OCI-LY1 (cell line): ENCODE data around the gene NPAS1.

Source experiments
- H2AFZ ChIP-seq: fragments of 200-600 bp; sonication (generic), shearing (Covaris generic); 2 replicates; pipeline ENCODE4 v1.6.0; 2014; ENCODE audit warnings: antibody characterized with exemption, mild to moderate bottlenecking, low read length
- H3F3A ChIP-seq: fragments of 200-600 bp; sonication (generic), shearing (Covaris generic); 2 replicates; pipeline ENCODE4 v1.6.0; 2014; ENCODE audit warnings: mild to moderate bottlenecking, antibody characterized with exemption, low read length, moderate library complexity; ENCODE audit not compliant: insufficient read depth
- H3K27ac ChIP-seq: fragments of 200-600 bp; sonication (generic); 2 replicates; pipeline ENCODE4 v1.5.1; 2014; ENCODE audit warnings: low read length, mixed run types, mild to moderate bottlenecking, low read depth; ENCODE audit not compliant: poor library complexity, severe bottlenecking
- H3K27me3 ChIP-seq: fragments of 200-600 bp; sonication (generic); 2 replicates; pipeline ENCODE4 v1.6.0; 2014; ENCODE audit warnings: antibody characterized with exemption, mild to moderate bottlenecking, low read length, moderate library complexity; ENCODE audit not compliant: insufficient read depth
- H3K36me3 ChIP-seq: fragments of 200-600 bp; sonication (generic); 2 replicates; pipeline ENCODE4 v1.6.1; 2014; ENCODE audit warnings: mild to moderate bottlenecking, antibody characterized with exemption, low read length, moderate library complexity, mixed read lengths; ENCODE audit not compliant: insufficient read depth
- H3K4me1 ChIP-seq: fragments of 200-600 bp; sonication (generic); 2 replicates; pipeline ENCODE4 v1.5.1; 2014; ENCODE audit warnings: mild to moderate bottlenecking, low read length, moderate library complexity; ENCODE audit not compliant: insufficient read depth, severe bottlenecking
- H3K4me2 ChIP-seq: fragments of 200-600 bp; sonication (generic), shearing (Covaris generic); 2 replicates; pipeline ENCODE4 v1.6.1; 2014; ENCODE audit warnings: low read length
- H3K4me3 ChIP-seq: fragments of 200-600 bp; sonication (generic); 2 replicates; pipeline ENCODE4 v1.5.1; 2014; ENCODE audit warnings: low read length, low read depth, mild to moderate bottlenecking, mixed read lengths; ENCODE audit not compliant: poor library complexity, severe bottlenecking
- H3K79me2 ChIP-seq: fragments of 200-600 bp; shearing (Covaris generic); 2 replicates; pipeline ENCODE4 v1.6.1; 2016; ENCODE audit warnings: mixed run types, low read length, mixed read lengths; ENCODE audit not compliant: insufficient read depth
- H3K9ac ChIP-seq: fragments of 200-600 bp; sonication (generic), shearing (Covaris generic); 2 replicates; pipeline ENCODE4 v1.6.1; 2014; ENCODE audit warnings: mild to moderate bottlenecking, low read length, mixed read lengths
- H3K9me2 ChIP-seq: fragments of 200-600 bp; sonication (generic), shearing (Covaris generic); 2 replicates; pipeline ENCODE4 v1.6.1; 2014; ENCODE audit warnings: low read depth, mild to moderate bottlenecking, low read length, mixed read lengths
- H3K9me3 ChIP-seq: fragments of 200-600 bp; shearing (Covaris generic); 2 replicates; pipeline ENCODE4 v1.6.1; 2014; ENCODE audit warnings: low read length, mixed read lengths
- H4K20me1 ChIP-seq: fragments of 200-600 bp; sonication (generic), shearing (Covaris generic); 2 replicates; pipeline ENCODE4 v1.6.0; 2016; ENCODE audit warnings: mild to moderate bottlenecking, low read length; ENCODE audit not compliant: insufficient read depth
- CTCF ChIP-seq: fragments of 200-600 bp; sonication (generic), shearing (Covaris generic); IDR thresholded peaks from 2 replicates; pipeline ENCODE4 v1.5.1; 2017; ENCODE audit warnings: mild to moderate bottlenecking, antibody characterized with exemption, low read length, moderate library complexity, mixed read lengths
- EZH2 ChIP-seq: fragments of 200-600 bp; sonication (generic), shearing (Covaris generic); IDR thresholded peaks from 2 replicates; pipeline ENCODE4 v1.8.0; 2017; ENCODE audit warnings: borderline replicate concordance, mixed run types, mild to moderate bottlenecking, antibody characterized with exemption, low read length, moderate library complexity, mixed read lengths

The NPAS1 gene

GRCh38 chr19:47019431-47020041 is at the start of gene NPAS1:
Gene NPAS1 (plus strand): TSS chr19:47019837. CDS start chr19:47021048, 1,211 bp downstream.
- Histone ChIP-seq H3K4me1 (peaks cover 13% of the 10 kb centered on the region), H3K36me3 (no peaks in the 10 kb centered on the region), H3K27ac (no peak within 1 kb of the TSS), H3K27me3 (peaks cover 15% of the 10 kb centered on the region), H4K20me1 (no peaks in the 10 kb centered on the region), H3K4me2 (peak within 1 kb of the TSS; percentile 47), H2AFZ (no peak within 1 kb of the TSS), H3K9me3 (no peaks in the 10 kb centered on the region), H3K9me2 (no peaks in the 10 kb centered on the region), H3K79me2 (no peaks in the 10 kb centered on the region), H3F3A (no peaks in the 10 kb centered on the region), H3K9ac (no peak within 1 kb of the TSS), H3K4me3 (peak within 1 kb of the TSS; percentile 33)
- no peak for TF ChIP-seq EZH2
- no peak for TF ChIP-seq CTCF

- no peaks in the 10 kb centered on the region for H3K9me3 ChIP-seq
- peaks cover 33% of the 10 kb centered on the region for H3K36me3 ChIP-seq
- H3K9me2 ChIP-seq, result no peaks in the 10 kb centered on the region
- no peak overlapping the region for H3K4me3 ChIP-seq
- no peaks in the 10 kb centered on the region for H3K27me3 ChIP-seq
- H4K20me1 ChIP-seq, result no peaks in the 10 kb centered on the region
- H3K79me2 ChIP-seq, result no peaks in the 10 kb centered on the region
- no peak overlapping the region for H3K27ac ChIP-seq
- no peak overlapping the region for H3K4me2 ChIP-seq
- no peaks in the 10 kb centered on the region for H3K4me1 ChIP-seq
- H2AFZ ChIP-seq, result no peak overlapping the region
- no peak for TF ChIP-seq EZH2
- no peak for TF ChIP-seq CTCF
- H3F3A ChIP-seq, result no peaks in the 10 kb centered on the region
- no peak overlapping the region for H3K9ac ChIP-seq
Observed at GRCh38 chr19:46970815-46971214, 48.8 kb upstream of the NPAS1 start.

- TF ChIP-seq CTCF, result no peak
Observed at GRCh38 chr19:46972311-46972710, 47.3 kb upstream of the NPAS1 start.

More at GRCh38 chr19:46972311-46972710, 47.3 kb upstream of the NPAS1 start:
- no peaks in the 10 kb centered on the region for H3F3A ChIP-seq
- H2AFZ ChIP-seq, result no peak overlapping the region
- no peaks in the 10 kb centered on the region for H3K79me2 ChIP-seq
- H3K4me1 ChIP-seq, result no peaks in the 10 kb centered on the region
- no peaks in the 10 kb centered on the region for H3K27me3 ChIP-seq
- no peak overlapping the region for H3K9ac ChIP-seq
- no peaks in the 10 kb centered on the region for H3K9me3 ChIP-seq
- H3K4me2 ChIP-seq, result no peak overlapping the region
- no peak overlapping the region for H3K4me3 ChIP-seq
- no peaks in the 10 kb centered on the region for H4K20me1 ChIP-seq
- peaks cover 26% of the 10 kb centered on the region for H3K36me3 ChIP-seq
- no peaks in the 10 kb centered on the region for H3K9me2 ChIP-seq
- no peak overlapping the region for H3K27ac ChIP-seq
